Urinary bladder (tissue), 4 donors: ENCODE data around the gene IGSF21. TPM values are rescaled to one million over a fixed set of nuclear protein-coding genes. Genes with fewer than 3 reads are reported as not detected.
A peak's percentile ranks its signal among the peaks of the same experiment; 100 is the strongest.

ENCODE experiments used
- DNase-seq: peaks from one replicate; pipeline ENCODE4 v3.0.0-alpha.2; 2015; ENCODE audit errors: extremely low spot score
- H3K27ac ChIP-seq: one replicate; pipeline ENCODE4 v1.5.1; 2013; ENCODE audit warnings: low read depth, mild to moderate bottlenecking, moderate library complexity
- H3K36me3 ChIP-seq: one replicate; pipeline ENCODE4 v1.6.1; 2013; ENCODE audit warnings: mild to moderate bottlenecking, moderate library complexity; ENCODE audit not compliant: insufficient read depth
- H3K4me1 ChIP-seq: one replicate; pipeline ENCODE4 v1.6.1; 2013; ENCODE audit warnings: mild to moderate bottlenecking, moderate library complexity; ENCODE audit not compliant: insufficient read depth
- H3K4me3 ChIP-seq: one replicate; pipeline ENCODE4 v1.5.1; 2013; ENCODE audit warnings: low read depth, low read length
- WGBS: extraction: QIAGEN DNeasy Blood & Tissue Kit; methylation state at CpG from one replicate; pipeline ENCODE4 v1.1.7; 2013; 5-methylcytosine and 5-hydroxymethylcytosine counted together
- polyA plus RNA-seq: library from polyadenylated mRNA; stranded (reverse); fragments of 200-250 nt; gene quantifications from one replicate; pipeline ENCODE4 v1.2.3, GENCODE V29; 2013
- total RNA-seq: library from RNA; depleted of rRNA; stranded (reverse); fragments of >200 nt; gene quantifications from one replicate; pipeline ENCODE4 v1.2.3, GENCODE V29; 2014
- donor health status: healthy with polysubstance abuse.
- donor health status: healthy.

Gene IGSF21
- total and polyA plus RNA-seq, 2 donors, result 1.1 to 8.2 TPM

GRCh38 chr1:18384471-18384870, 276.9 kb downstream of the IGSF21 start:
- Histone ChIP-seq H3K4me1 (no peaks in the 10 kb centered on the region), H3K27ac (no peak overlapping the region), H3K36me3 (no peaks in the 10 kb centered on the region), H3K4me3 (no peak overlapping the region)
- WGBS, result 19% methylated on average over 2 of the region's 2 CpGs
- DNase-seq, result peak; percentile 41

- DNase-seq, result peak; percentile 85
- Histone ChIP-seq H3K27ac (no peak overlapping the region), H3K4me3 (no peak overlapping the region), H3K4me1 (no peaks in the 10 kb centered on the region), H3K36me3 (no peaks in the 10 kb centered on the region)
- WGBS, result 7% methylated on average over 9 of the region's 9 CpGs
These were observed 277.7 kb downstream of the IGSF21 start for GRCh38 chr1:18385239-18385790.

GRCh38 chr1:18386591-18386990, 279.0 kb downstream of the IGSF21 start:
- 94% methylated on average over 5 of the region's 5 CpGs for WGBS
- Histone ChIP-seq H3K4me3 (no peak overlapping the region), H3K4me1 (no peaks in the 10 kb centered on the region), H3K36me3 (no peaks in the 10 kb centered on the region), H3K27ac (no peak overlapping the region)
- no peak for DNase-seq

GRCh38 chr1:18387307-18387706, 279.7 kb downstream of the IGSF21 start:
- WGBS, result 91% methylated on average over 6 of the region's 6 CpGs
- no peaks in the 10 kb centered on the region for H3K36me3 ChIP-seq
- no peak for DNase-seq
- H3K27ac ChIP-seq, result no peak overlapping the region
- no peaks in the 10 kb centered on the region for H3K4me1 ChIP-seq
- no peak overlapping the region for H3K4me3 ChIP-seq

- Histone ChIP-seq H3K4me3 (no peak overlapping the region), H3K27ac (no peak overlapping the region), H3K36me3 (no peaks in the 10 kb centered on the region), H3K4me1 (no peaks in the 10 kb centered on the region)
- DNase-seq, result no peak
- WGBS, result 82% methylated on average over 11 of the region's 11 CpGs
These were observed 283.4 kb downstream of the IGSF21 start for GRCh38 chr1:18390953-18391352.

- H3K27ac ChIP-seq, result no peak overlapping the region
- no peaks in the 10 kb centered on the region for H3K4me1 ChIP-seq
- no peak for DNase-seq
- 90% methylated on average over 9 of the region's 9 CpGs for WGBS
- no peaks in the 10 kb centered on the region for H3K36me3 ChIP-seq
- no peak overlapping the region for H3K4me3 ChIP-seq
These were observed 287.1 kb downstream of the IGSF21 start for GRCh38 chr1:18394563-18395156.

- Histone ChIP-seq H3K4me3 (no peak overlapping the region), H3K4me1 (no peaks in the 10 kb centered on the region), H3K27ac (no peak overlapping the region), H3K36me3 (no peaks in the 10 kb centered on the region)
- no peak for DNase-seq
- WGBS, result 65% methylated on average over 7 of the region's 7 CpGs
These were observed 288.8 kb downstream of the IGSF21 start for GRCh38 chr1:18396247-18396980.

GRCh38 chr1:18397641-18398040, 290.0 kb downstream of the IGSF21 start:
- no peaks in the 10 kb centered on the region for H3K36me3 ChIP-seq
- no peak overlapping the region for H3K27ac ChIP-seq
- H3K4me1 ChIP-seq, result no peaks in the 10 kb centered on the region
- no peak overlapping the region for H3K4me3 ChIP-seq
- 65% methylated on average over 4 of the region's 4 CpGs for WGBS
- no peak for DNase-seq

GRCh38 chr1:18398791-18399530, 291.4 kb downstream of the IGSF21 start:
- no peak overlapping the region for H3K4me3 ChIP-seq
- no peaks in the 10 kb centered on the region for H3K4me1 ChIP-seq
- H3K36me3 ChIP-seq, result no peaks in the 10 kb centered on the region
- no peak for DNase-seq
- 53% methylated on average over 5 of the region's 5 CpGs for WGBS
- H3K27ac ChIP-seq, result no peak overlapping the region

GRCh38 chr1:18400347-18401102, 292.9 kb downstream of the IGSF21 start:
- 78% methylated on average over 7 of the region's 7 CpGs for WGBS
- H3K4me3 ChIP-seq, result no peak overlapping the region
- no peaks in the 10 kb centered on the region for H3K36me3 ChIP-seq
- H3K27ac ChIP-seq, result no peak overlapping the region
- H3K4me1 ChIP-seq, result no peaks in the 10 kb centered on the region
- DNase-seq, result no peak

GRCh38 chr1:18401921-18402320, 294.3 kb downstream of the IGSF21 start:
- H3K27ac ChIP-seq, result no peak overlapping the region
- no peaks in the 10 kb centered on the region for H3K4me1 ChIP-seq
- no peaks in the 10 kb centered on the region for H3K36me3 ChIP-seq
- H3K4me3 ChIP-seq, result no peak overlapping the region
- DNase-seq, result no peak
- 70% methylated on average over 3 of the region's 3 CpGs for WGBS

- WGBS, result 51% methylated on average over 3 of the region's 3 CpGs
- no peak for DNase-seq
- no peak overlapping the region for H3K27ac ChIP-seq
- no peaks in the 10 kb centered on the region for H3K36me3 ChIP-seq
- no peak overlapping the region for H3K4me3 ChIP-seq
- H3K4me1 ChIP-seq, result no peaks in the 10 kb centered on the region
These were observed 296.9 kb downstream of the IGSF21 start for GRCh38 chr1:18404460-18404859.
